Adrenal gland (tissue), 5 donors: Measurements from ENCODE around the gene XRCC5.

Experiments used
- POLR2A ChIP-seq, 2 donors: fragments of 450-650 bp; IDR thresholded peaks; one replicate each; pipeline ENCODE4 v1.6.1; 2017; ENCODE audit warnings: antibody characterized with exemption in 2 of 2, mild to moderate bottlenecking in 2 of 2, moderate library complexity in 1 of 2
- TF ChIP-seq, protein P1 (sequence below), 6 experiments: fragments of 450-650 bp in 4 of 6; fragments of 200-600 bp in 2 of 6; sonication (generic) in 1 of 6; IDR thresholded peaks; 1 replicate in 5 of 6; 2 replicates in 1 of 6; pipeline versions ENCODE4 v1.5.1 to v1.8.0; 2016 to 2021; ENCODE audit warnings: antibody characterized with exemption in 6 of 6, mild to moderate bottlenecking in 2 of 6, moderate library complexity in 1 of 6
- donor health status: DM: no; HTN: no; CAD: no.

DNA sequence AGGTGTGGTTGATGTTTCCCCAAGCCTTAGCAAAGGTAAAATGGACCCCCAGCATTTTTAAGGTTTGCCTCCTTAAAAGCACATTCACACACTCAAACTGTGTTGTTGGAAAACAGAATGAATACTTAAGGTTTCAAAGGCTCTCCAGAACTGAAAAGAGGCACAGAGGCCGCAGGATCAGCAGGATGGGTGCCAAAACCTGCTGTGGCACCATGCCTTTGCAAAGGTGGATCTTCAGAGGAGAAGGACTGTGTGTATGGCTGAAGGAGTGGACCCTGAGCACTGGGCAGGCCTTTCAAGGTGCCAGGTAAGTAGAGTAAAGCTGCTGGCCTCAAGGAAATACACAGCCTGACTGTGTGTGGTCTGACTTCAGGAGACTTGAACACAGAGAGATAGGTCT lies 127.3 kb downstream of the XRCC5 start:
- TF ChIP-seq POLR2A (IDR thresholded peaks at IDR 0.05): no peak
- TF ChIP-seq, protein P1, sequence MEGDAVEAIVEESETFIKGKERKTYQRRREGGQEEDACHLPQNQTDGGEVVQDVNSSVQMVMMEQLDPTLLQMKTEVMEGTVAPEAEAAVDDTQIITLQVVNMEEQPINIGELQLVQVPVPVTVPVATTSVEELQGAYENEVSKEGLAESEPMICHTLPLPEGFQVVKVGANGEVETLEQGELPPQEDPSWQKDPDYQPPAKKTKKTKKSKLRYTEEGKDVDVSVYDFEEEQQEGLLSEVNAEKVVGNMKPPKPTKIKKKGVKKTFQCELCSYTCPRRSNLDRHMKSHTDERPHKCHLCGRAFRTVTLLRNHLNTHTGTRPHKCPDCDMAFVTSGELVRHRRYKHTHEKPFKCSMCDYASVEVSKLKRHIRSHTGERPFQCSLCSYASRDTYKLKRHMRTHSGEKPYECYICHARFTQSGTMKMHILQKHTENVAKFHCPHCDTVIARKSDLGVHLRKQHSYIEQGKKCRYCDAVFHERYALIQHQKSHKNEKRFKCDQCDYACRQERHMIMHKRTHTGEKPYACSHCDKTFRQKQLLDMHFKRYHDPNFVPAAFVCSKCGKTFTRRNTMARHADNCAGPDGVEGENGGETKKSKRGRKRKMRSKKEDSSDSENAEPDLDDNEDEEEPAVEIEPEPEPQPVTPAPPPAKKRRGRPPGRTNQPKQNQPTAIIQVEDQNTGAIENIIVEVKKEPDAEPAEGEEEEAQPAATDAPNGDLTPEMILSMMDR (IDR thresholded peaks at IDR 0.05): no peak
